Lung microvascular endothelial cell (primary cell): ENCODE measurements around the gene DRD1. TPM values are rescaled to one million over a fixed set of nuclear protein-coding genes. Genes with fewer than 3 reads are reported as not detected.
"Not testable (repeated sequence)": the region's sequence is repeated elsewhere in the genome, so short reads cannot be mapped to it uniquely, and the experiment has no call there.

Experiments
- DNase-seq, 2 donors: peaks; one replicate each; pipeline versions ENCODE4 v3.0.0 to v3.0.0-alpha.2; 2010; ENCODE audit warnings: low read depth in 2 of 2
- total RNA-seq: library from RNA; depleted of rRNA; stranded (reverse); fragments of >200 nt; gene quantifications from 2 replicates; pipeline ENCODE4 v1.2.1, GENCODE V29; 2014

Gene DRD1
- total RNA-seq, 1 donor from 2014 or later: not detected

DNA sequence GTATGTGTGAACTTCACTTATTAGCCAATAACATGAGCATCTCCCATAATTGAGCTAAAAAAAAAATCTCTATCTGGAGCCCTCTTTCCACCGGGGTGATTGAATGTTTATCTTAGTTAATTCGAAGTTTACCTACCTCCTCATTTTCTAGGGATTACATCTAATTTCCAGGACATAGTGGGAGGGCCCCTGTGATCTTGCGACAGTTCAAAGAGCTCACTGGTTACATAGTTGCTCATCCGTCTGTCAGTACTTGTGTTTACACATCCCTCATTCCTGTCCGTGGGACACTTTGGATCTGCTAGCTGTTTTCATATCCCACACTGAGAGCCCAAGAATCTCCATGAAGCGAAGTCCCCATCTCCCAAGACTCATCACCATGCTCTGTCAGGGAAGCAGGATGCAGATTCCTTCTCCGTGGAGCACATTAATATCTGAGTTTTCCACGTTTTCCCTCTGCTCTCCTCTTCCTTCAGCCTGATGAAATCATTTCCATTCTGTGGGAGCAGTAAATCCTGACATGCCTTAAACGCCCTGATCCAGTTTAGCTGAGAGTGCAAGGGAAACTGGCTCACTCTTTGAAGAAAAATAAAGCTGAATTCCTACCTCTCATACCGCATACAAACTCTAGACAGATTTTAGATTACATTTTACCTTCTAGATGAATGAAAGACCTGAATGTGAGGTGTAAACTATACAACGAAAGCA is 24.2 kb upstream of the DRD1 start:
- no peak for DNase-seq

GRCh38 chr5:175466700-175467318 is 22.8 kb upstream of the DRD1 start:
- DNase-seq: no peak

- no peak for DNase-seq
Observed at GRCh38 chr5:175465282-175465681, 21.3 kb upstream of the DRD1 start.

DNA sequence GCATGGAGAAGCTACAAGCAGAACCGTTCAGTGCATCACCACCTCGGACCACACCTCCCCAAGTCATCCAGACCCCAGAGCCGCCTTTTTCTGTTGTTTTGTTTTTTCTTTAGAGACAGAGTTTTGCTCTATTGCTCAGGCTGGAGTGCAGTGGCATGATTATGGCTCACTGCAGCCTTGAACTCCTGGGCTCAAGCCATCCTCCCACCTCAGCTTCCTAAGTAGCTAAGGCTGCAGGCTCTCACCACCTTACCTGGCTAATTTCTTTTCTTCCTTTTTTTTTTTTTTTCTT is 20.9 kb upstream of the DRD1 start:
- no peak for DNase-seq

DNA sequence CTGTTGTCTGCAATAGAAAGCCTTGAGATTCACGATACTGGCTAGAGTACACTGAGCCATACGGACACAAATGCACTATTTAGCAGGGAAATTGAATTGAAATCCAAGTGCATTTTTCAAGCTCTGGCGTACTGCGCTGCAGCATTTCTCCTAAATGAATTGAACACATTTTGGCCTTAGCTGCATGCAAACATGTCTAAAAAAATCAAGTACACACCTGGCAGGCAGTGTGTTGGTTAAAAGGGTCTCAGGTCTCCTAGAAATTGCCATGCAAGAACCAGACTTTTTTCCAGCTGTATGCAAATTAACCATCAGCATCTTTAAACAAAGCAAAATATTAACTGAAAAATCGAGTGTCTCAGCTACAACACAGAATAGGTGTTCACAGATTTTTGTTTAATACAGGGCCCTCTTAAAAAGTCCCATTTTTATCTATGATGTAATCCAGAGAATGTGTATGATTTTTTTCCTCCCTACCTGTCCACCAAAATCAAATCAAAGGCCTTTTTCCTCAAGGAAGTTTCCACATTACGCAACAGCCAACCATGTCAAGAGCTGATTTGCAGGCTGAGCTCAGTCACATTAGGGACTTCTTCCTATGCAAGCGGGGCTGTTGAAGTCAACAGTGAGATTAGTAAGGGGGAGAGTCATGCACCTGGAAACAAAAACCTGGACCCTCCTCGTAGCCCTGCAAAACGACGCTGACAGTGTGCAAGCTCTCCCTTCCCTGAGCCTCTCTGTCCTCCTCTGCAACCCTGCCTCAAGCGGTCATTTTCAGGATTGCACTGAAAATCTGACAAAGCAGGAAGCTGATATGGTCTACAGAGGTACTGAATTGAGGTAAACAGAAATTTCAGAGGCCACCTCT is 20.3 kb upstream of the DRD1 start:
- DNase-seq: peak; percentile 41 to 52

DNA sequence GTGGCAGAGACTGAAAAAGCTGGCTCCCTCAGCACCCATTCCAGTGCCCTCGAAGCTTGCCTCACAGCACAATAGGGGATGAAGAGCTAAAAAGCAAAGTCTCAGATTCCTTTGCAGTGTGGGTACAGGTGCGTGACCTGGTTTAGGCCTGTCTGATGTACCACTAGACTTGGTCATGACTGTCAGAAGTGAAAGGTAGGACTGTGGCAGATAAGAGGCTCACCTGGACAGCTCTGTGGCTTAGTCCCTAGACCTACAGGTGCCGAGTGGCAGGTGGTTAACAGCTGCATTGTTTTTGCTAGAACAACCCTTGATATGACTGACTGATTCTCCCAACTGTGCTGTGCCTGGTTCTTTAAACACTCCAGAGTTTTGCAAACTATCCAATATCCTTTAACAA is 19.7 kb upstream of the DRD1 start:
- no peak for DNase-seq

GRCh38 chr5:175461370-175461769 is 17.4 kb upstream of the DRD1 start:
- no peak for DNase-seq

- no peak for DNase-seq
Observed at GRCh38 chr5:175460552-175460951, 16.6 kb upstream of the DRD1 start.

DNA sequence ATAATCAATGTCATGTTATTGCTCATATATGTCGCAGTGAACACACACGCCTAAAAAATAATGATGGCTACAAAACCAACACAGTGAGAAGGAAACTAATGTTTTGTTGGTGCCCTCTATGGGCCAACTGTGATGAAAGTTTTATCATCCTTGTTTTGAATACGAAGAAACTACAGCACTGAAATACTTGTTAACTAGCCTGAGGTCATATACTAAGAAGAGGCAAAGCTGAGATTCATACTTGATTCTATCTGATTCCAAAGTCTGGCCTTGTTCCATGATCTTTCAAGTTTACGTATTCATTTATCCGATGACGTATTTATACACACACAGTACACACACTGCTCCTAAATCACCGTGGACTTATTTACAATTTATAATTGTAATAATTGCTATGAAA is 16.1 kb upstream of the DRD1 start:
- DNase-seq: peak in 1 of 2 donors; percentile 17

DNA sequence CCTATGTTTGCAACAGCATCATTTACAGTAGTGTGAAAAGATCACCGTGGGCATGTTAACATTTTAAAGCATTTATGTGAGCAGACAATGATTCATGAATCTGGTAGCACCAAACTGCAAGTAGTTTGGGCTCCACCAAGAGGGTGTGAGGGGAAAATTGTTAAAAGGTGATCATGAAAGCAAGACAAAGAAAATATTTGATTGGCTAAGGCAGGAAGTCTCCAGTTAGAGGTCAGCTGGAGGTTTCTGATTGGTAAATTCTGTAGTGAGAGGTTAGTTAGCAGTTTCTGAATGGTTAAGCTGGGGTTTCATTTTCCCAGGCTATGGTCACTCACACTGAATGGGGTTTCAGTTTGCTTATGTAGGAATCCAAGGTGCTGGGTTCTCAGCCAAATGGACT is 13.5 kb upstream of the DRD1 start:
- no peak for DNase-seq

GRCh38 chr5:175456105-175456742 is 12.2 kb upstream of the DRD1 start:
- DNase-seq: no peak

GRCh38 chr5:175454338-175454737 is 10.4 kb upstream of the DRD1 start:
- not testable (repeated sequence) for DNase-seq

DNA sequence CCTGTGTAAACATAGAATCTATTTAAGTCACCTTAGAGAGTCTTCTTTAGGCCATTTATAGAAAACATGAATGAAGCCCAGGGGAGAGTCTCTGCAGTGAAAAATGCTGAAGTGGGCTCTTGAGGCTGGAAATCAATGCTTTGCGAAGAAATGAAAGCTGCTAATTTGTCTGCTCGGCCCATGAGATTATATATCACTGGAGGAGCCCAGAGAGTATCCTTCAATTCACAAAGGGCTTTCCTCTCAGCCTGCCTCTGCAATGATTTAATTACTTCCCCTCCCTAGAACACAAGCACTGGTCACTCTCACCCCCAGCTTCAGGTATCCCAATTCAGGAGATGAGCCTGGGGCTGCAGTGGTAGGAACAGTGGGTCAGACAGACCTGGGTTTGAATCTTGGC is 8.2 kb upstream of the DRD1 start:
- no peak for DNase-seq

DNA sequence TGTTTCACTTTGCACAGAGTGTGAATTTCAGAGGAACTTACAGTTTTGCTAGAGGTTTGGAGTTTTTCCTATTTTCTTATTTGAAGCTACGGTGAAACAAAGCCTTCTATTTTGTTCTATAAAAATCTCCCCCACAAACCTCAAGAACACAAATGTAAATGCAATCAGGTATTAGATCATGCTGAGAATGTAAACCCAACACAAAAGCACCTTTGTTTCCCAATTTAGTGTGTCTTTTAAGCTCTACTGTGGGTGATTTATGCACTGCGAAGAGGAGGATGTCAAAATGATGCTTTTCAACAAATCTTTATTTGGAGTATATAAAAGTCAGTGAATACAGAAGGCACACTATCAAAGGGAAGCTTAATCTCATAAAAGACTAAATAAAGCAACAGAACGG is 4.3 kb upstream of the DRD1 start:
- DNase-seq: no peak

- DNase-seq: no peak
Observed at GRCh38 chr5:175447571-175447970, 3.6 kb upstream of the DRD1 start.

GRCh38 chr5:175446378-175446777 is 2.4 kb upstream of the DRD1 start:
- DNase-seq: not testable (repeated sequence)

DNA sequence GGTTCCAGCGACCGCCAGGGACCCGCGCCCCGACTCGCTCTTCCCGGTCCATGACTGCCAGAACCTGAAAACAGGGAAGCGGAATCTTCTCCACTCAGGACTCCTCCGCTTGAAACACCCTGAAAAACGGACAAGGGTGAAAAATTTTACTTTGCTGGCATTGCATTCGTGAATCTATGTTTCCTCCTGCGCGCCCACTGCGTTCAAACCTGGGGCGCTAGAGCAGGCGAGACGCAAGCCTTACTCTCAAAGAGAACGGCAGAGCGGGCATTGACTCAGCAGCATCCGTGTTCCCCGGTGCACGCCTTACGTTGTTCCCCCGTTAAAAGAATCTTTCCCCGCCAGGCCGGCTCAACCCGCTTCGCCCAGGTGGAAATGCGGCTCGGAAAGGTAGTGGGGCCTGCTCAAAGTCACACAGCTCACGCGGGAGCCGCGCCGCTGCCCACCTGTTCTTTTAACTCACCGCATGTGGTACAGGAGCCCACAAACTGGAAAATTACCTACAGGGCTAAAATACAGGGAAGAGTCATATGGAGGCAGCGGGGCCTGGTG is 999 bp upstream of the DRD1 start:
- no peak for DNase-seq

GRCh38 chr5:175443514-175444059 is 395 bp downstream of the DRD1 start:
- no peak for DNase-seq

DNA sequence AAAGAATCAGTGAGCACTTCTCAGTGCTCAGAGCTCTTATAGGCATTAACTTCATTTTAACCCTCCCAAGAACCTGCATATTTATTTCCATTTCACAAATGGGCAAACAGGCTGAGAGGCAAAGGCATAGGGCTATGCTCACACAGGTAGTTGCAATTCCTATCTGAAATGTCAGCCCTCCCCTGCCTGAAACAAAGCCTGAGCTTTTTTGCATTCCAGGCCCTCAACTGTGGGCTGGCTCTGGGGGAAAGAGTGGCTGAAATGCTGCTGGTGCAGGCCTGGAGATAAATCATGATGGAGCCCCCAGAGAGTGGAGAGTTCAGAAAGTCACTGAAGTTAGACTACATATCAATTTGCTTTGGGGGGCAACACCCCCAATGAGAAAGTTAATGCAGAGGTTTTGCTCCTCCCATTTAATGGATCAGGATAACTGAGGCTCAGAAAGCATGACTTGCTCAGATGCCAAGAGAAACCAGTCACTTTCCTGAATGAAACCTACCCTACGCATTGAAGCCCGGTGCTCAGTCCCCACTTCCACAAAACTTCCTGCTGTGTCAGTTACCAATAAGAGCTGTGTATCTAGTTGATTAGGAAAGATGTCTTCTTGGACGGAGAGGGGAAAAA is 5.6 kb downstream of the DRD1 start:
- DNase-seq: no peak

DNA sequence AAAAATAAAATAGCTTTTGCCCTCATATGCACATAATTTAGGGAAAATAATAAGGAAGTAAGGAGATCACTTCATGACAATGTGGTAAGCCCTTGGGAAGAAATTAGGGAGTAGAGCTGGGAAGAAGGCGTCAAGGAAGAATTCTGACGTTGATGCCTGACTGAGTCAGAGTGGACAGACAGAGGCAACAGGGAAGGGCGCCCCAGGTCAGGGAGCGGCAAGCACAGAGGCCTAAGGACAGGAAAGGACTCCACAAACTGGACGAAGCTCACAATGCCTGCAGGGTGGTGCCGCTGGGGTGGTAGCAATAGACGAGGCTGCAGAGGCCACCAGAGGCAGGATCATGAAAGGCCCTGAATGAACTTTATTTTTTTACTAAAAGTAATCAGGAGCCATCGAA is 7.6 kb downstream of the DRD1 start:
- DNase-seq: no peak

GRCh38 chr5:175434800-175435199 is 9.2 kb downstream of the DRD1 start:
- DNase-seq: no peak
